ENCODE data around the gene ADORA2B. TPM values are rescaled to one million over a fixed set of nuclear protein-coding genes. Genes with fewer than 3 reads are reported as not detected.

ADORA2B gene
- total RNA-seq, 6 donors from 2014 or later = 4.2 to 18.8 (median 9.4) TPM

DNA sequence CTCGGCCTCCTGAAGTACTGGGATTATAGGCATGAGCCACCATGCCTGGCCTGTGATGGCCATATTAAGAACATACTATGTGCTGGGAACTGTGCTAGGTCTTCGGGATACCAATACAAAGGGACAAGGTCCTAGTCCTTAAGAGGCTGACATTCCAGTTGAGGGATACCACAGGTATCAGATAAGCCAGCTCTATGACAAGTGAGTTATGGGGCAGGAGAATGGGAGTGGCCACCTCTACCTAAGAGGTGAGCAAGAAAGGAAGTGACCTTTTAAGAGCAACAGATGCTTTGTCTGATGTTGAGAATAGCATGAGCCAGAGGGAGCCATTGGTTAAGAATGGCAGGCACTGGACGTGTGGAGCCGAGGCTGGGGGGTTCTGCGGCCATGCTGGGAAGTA, 27.0 kb downstream of the ADORA2B start:
- TF ChIP-seq POLR2AphosphoS5 (IDR thresholded peaks at IDR 0.05) = no peak
- no peak for TF ChIP-seq EP300 (IDR thresholded peaks at IDR 0.05)
- TF ChIP-seq, protein P1, sequence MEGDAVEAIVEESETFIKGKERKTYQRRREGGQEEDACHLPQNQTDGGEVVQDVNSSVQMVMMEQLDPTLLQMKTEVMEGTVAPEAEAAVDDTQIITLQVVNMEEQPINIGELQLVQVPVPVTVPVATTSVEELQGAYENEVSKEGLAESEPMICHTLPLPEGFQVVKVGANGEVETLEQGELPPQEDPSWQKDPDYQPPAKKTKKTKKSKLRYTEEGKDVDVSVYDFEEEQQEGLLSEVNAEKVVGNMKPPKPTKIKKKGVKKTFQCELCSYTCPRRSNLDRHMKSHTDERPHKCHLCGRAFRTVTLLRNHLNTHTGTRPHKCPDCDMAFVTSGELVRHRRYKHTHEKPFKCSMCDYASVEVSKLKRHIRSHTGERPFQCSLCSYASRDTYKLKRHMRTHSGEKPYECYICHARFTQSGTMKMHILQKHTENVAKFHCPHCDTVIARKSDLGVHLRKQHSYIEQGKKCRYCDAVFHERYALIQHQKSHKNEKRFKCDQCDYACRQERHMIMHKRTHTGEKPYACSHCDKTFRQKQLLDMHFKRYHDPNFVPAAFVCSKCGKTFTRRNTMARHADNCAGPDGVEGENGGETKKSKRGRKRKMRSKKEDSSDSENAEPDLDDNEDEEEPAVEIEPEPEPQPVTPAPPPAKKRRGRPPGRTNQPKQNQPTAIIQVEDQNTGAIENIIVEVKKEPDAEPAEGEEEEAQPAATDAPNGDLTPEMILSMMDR (IDR thresholded peaks at IDR 0.05) = no peak
- no peak for TF ChIP-seq POLR2A (IDR thresholded peaks at IDR 0.05)
- Histone ChIP-seq H3K27me3 (no peaks in the 10 kb centered on the region), H3K36me3 (peaks cover 0 to 16% (median 10%) of the 10 kb centered on the region in 4 donors), H3K4me1 (peaks cover 5 to 14% (median 11%) of the 10 kb centered on the region in 4 donors), H3K27ac (no peak overlapping the region), H3K9me3 (no peaks in the 10 kb centered on the region), H3K4me3 (no peak overlapping the region)
- DNase-seq = no peak
- no peak for ATAC-seq (ENCODE audit: low FRiP score in 2 of 2)
- 94 to 95% methylated on average over 5 of the region's 5 CpGs for WGBS, 2 donors

DNA sequence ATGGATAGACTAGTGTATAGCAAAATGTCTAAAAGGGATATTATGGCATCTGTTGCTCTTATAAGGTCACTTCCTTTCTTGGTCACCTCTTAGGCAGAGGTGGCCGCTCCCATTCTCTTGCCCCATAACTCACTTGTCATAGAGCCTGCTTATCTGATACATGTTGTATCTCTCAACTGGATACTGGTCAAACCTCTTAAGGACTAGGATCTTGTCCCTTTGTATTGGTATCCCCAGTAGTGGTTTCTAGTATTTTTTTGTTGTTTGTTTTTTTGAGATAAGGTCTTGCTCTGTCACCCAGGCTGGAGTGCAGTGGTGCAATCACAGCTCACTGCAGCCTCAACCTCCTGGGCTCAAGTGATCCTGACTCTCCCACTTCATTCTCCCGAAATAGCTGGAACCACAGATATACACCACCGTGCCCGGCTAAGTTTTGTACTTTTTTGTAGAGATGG, 27.6 kb downstream of the ADORA2B start:
- Histone ChIP-seq H3K4me1 (peaks cover 0 to 8% (median 4%) of the 10 kb centered on the region in 4 donors), H3K36me3 (peaks cover 0 to 22% (median 13%) of the 10 kb centered on the region in 4 donors), H3K27me3 (no peaks in the 10 kb centered on the region), H3K4me3 (no peak overlapping the region), H3K9me3 (no peaks in the 10 kb centered on the region), H3K27ac (no peak overlapping the region)
- 63 to 82% methylated on average over 4 of the region's 4 CpGs for WGBS, 2 donors
- TF ChIP-seq POLR2AphosphoS5 (IDR thresholded peaks at IDR 0.05) (no peak), EP300 (IDR thresholded peaks at IDR 0.05) (no peak), POLR2A (IDR thresholded peaks at IDR 0.05) (no peak)
- TF ChIP-seq, protein P1 (IDR thresholded peaks at IDR 0.05) = no peak
- no peak for DNase-seq
- ATAC-seq (ENCODE audit: low FRiP score in 2 of 2) = no peak

DNA sequence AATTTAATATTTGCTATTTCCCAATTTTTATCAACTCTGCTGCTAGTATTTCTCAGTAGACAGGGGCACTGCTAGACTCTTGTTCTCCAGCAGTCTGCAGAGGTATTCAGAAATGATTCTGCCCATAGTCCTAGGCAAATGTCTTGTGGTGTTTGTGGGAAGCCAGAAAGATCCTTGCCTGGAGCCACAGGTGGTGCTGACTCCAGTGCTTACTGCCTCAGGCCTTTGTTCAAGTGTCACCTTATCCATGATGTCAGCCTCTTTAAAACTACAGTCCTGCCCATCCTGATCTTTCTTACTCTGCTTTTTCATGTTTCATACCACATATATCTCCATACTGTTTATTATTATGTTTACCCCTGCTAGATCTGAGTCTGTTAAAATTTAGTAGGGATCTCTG, 28.1 kb downstream of the ADORA2B start:
- Histone ChIP-seq H3K27ac (no peak overlapping the region), H3K27me3 (no peaks in the 10 kb centered on the region), H3K4me3 (no peak overlapping the region), H3K9me3 (no peaks in the 10 kb centered on the region), H3K36me3 (peaks cover 0 to 27% (median 18%) of the 10 kb centered on the region in 4 donors), H3K4me1 (peaks cover 0 to 5% (median 2%) of the 10 kb centered on the region in 4 donors)
- DNase-seq (no peak), ATAC-seq (ENCODE audit: low FRiP score in 2 of 2) (no peak)
- TF ChIP-seq, protein P1 (IDR thresholded peaks at IDR 0.05) = no peak
- TF ChIP-seq EP300 (IDR thresholded peaks at IDR 0.05) (no peak), POLR2AphosphoS5 (IDR thresholded peaks at IDR 0.05) (no peak), POLR2A (IDR thresholded peaks at IDR 0.05) (no peak)

DNA sequence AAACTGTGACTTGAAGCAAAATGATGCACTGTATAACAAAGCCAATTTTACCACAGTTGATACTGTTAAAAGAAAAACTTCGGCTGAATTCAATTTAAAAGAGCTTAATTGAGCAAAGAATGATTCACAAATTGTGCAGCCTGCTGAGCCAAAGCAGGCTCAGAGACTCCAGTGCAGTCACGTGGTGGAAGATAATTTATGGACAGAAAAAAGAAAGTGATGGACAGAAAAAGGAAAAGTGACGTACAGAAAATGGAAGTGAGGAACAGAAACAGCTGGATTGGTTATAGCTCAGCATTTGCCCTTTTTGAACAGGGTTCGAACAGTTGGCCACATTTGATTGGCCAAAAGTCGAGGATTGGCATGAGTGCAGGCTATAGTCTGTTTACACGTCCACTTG, 28.9 kb downstream of the ADORA2B start:
- no peak overlapping the region for H3K27ac ChIP-seq
- H3K4me3 ChIP-seq = no peak overlapping the region
- 88 to 94% methylated on average over 6 of the region's 6 CpGs for WGBS, 2 donors
- peaks cover 0 to 34% (median 22%) of the 10 kb centered on the region in 4 donors for H3K36me3 ChIP-seq
- DNase-seq (no peak), ATAC-seq (ENCODE audit: low FRiP score in 2 of 2) (no peak)
- no peak for TF ChIP-seq EP300 (IDR thresholded peaks at IDR 0.05)
- H3K9me3 ChIP-seq = no peaks in the 10 kb centered on the region
- H3K4me1 ChIP-seq = peaks cover 0 to 5% (median 2%) of the 10 kb centered on the region in 4 donors
- no peaks in the 10 kb centered on the region for H3K27me3 ChIP-seq

DNA sequence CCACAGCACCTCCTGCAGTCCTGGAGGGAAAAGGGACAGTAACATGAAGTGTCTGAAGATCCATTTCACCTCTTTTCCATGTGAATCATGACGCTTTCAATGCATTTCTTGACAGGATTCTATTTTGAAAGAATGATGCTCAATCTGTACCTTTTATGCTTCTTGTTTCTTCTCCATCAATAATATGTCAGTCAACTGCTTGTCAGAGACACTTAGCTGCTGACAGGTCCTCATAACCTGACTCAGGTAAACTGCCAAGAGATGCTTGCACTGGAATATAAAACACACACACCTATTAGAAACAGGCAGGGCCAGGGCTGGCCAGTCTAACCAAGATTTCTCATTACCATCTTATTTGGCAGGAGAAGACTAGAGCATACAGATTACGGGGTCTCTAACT, 33.0 kb downstream of the ADORA2B start:
- H3K4me3 ChIP-seq = no peak overlapping the region
- H3K36me3 ChIP-seq = peaks cover 0 to 64% (median 32%) of the 10 kb centered on the region in 4 donors
- no peaks in the 10 kb centered on the region for H3K27me3 ChIP-seq

More for the DNA sequence above, 33.0 kb downstream of the ADORA2B start:
- 98 to 100% methylated on average over 2 of the region's 2 CpGs for WGBS, 2 donors
- H3K27ac ChIP-seq = no peak overlapping the region
- TF ChIP-seq EP300 (IDR thresholded peaks at IDR 0.05) (no peak), POLR2A (IDR thresholded peaks at IDR 0.05) (no peak), POLR2AphosphoS5 (IDR thresholded peaks at IDR 0.05) (no peak)
- TF ChIP-seq, protein P1 (IDR thresholded peaks at IDR 0.05) = no peak
- DNase-seq (no peak), ATAC-seq (ENCODE audit: low FRiP score in 2 of 2) (no peak)
- no peaks in the 10 kb centered on the region for H3K9me3 ChIP-seq
- peaks cover 0 to 4% (median 1%) of the 10 kb centered on the region in 4 donors for H3K4me1 ChIP-seq
